ENCODE data around the gene SCGB3A2. TPM values are rescaled to one million over a fixed set of nuclear protein-coding genes. Genes with fewer than 3 reads are reported as not detected.

The SCGB3A2 gene
- total and polyA plus RNA-seq, 8 donors, result 0.24 to 0.76 TPM; not detected in 6

DNA sequence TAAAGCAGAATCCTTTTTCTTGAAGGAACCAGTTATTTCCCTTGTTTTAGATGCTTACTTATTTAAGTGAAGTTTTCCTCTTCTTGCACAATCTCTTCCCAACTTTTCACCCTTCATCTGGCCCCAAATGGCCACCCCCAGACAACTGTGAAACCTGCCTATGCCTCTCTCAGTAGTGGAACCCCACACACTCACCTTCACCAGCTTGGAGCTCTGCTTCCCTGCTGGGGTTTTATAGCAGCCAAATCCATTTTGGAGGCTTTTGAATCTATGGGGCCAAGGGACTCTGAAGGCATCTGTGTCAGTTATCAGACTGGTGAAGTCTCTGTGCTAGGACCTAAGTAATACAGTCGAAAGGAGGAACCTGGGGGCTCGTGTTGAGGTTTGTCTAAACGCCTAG lies 24.2 kb upstream of the SCGB3A2 start:
- ATAC-seq (no peak), FAIRE-seq (no peak), DNase-seq (no peak)
- Histone ChIP-seq H3K4me3 (no peak overlapping the region), H3K27me3 (no peaks in the 10 kb centered on the region), H3K4me1 (peaks cover 0 to 14% (median 8%) of the 10 kb centered on the region in 3 donors), H3K36me3 (no peaks in the 10 kb centered on the region), H3K27ac (no peak overlapping the region), H3K9me3 (no peaks in the 10 kb centered on the region)
- TF ChIP-seq, protein P1, sequence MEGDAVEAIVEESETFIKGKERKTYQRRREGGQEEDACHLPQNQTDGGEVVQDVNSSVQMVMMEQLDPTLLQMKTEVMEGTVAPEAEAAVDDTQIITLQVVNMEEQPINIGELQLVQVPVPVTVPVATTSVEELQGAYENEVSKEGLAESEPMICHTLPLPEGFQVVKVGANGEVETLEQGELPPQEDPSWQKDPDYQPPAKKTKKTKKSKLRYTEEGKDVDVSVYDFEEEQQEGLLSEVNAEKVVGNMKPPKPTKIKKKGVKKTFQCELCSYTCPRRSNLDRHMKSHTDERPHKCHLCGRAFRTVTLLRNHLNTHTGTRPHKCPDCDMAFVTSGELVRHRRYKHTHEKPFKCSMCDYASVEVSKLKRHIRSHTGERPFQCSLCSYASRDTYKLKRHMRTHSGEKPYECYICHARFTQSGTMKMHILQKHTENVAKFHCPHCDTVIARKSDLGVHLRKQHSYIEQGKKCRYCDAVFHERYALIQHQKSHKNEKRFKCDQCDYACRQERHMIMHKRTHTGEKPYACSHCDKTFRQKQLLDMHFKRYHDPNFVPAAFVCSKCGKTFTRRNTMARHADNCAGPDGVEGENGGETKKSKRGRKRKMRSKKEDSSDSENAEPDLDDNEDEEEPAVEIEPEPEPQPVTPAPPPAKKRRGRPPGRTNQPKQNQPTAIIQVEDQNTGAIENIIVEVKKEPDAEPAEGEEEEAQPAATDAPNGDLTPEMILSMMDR (IDR thresholded peaks at IDR 0.05), result no peak
- WGBS, 2 donors, result 86 to 87% methylated on average over 3 of the region's 3 CpGs
- intact Hi-C loops (cut with DNase I), result no loop called here

DNA sequence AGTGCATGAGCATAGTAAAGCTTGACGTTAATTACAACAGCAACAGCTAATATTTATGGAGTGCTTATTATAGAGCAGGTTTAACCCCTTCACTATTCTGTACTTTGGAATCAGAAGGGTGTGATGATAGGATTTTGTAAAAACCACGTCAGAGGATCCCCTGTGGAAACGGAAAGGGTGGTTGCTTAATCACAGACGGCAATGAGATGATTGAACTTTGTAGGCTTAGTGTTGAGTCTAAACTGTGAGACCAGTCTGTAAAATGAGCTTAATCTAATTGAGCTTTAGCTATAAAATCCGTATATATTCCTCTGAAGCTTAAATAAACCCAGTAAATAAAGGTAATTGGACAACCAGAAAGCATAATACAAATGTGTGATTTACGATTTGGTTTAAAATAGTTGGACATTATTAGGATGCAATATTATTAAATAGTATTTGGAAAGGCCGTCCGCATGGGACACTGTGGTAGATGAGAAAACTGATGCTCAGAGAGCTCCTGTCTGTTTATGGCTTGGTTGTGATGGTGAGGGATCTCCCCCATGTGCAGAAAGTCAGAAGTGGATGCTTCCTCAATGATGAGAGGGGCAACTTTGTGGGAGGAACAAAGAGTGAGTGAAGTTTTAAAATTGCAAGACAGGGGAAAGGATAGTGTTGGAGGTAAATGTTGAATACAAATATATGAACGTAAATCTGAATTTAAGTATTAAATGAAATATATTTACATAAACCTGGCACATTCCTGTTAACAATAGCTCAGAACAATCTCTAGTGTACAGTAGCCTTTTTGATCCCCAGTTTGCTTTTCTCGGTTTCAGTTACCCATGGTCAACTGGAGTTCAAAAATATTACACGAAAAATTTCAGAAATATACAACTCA lies 23.4 kb upstream of the SCGB3A2 start:
- 82 to 87% methylated on average over 11 of the region's 11 CpGs for WGBS, 2 donors
- intact Hi-C loops (cut with DNase I), result no loop called here
- FAIRE-seq, result no peak

DNA sequence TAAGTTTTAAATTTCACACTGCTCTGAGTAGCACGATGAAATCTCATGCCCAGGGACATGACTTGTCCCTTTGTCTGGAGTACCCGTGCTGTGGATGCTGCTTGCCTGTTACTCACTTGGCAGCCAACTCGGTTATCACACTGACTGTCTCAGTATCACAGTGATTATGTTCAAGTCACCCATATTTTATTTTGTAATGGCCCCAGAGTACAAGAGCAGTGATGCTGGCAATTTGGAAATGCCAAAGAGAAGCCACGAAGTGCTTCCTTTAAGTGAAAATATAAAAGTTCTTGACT lies 22.8 kb upstream of the SCGB3A2 start:
- ATAC-seq (no peak), DNase-seq (no peak), FAIRE-seq (no peak)
- H3K4me3 ChIP-seq, result no peak overlapping the region
- intact Hi-C loops (cut with DNase I), result no loop called here
- no peak overlapping the region for H3K27ac ChIP-seq
- TF ChIP-seq, protein P1 (IDR thresholded peaks at IDR 0.05), result no peak
- peaks cover 0 to 14% (median 8%) of the 10 kb centered on the region in 3 donors for H3K4me1 ChIP-seq
- no peaks in the 10 kb centered on the region for H3K9me3 ChIP-seq
- WGBS, 2 donors, result 55% methylated on average over 4 of the region's 4 CpGs
- H3K27me3 ChIP-seq, result no peaks in the 10 kb centered on the region
- no peaks in the 10 kb centered on the region for H3K36me3 ChIP-seq

More for the DNA sequence above, 23.4 kb upstream of the SCGB3A2 start:
- no peak overlapping the region for H3K27ac ChIP-seq
- ATAC-seq (no peak), DNase-seq (no peak)
- no peaks in the 10 kb centered on the region for H3K36me3 ChIP-seq
- no peak overlapping the region for H3K4me3 ChIP-seq
- no peaks in the 10 kb centered on the region for H3K27me3 ChIP-seq
- H3K9me3 ChIP-seq, result no peaks in the 10 kb centered on the region
- TF ChIP-seq, protein P1 (IDR thresholded peaks at IDR 0.05), result no peak
- peaks cover 0 to 14% (median 8%) of the 10 kb centered on the region in 3 donors for H3K4me1 ChIP-seq

GRCh38 chr5:147856801-147857200 lies 21.7 kb upstream of the SCGB3A2 start:
- Histone ChIP-seq H3K4me1 (peaks cover 0 to 14% (median 8%) of the 10 kb centered on the region in 3 donors), H3K9me3 (no peaks in the 10 kb centered on the region), H3K27me3 (no peaks in the 10 kb centered on the region), H3K4me3 (no peak overlapping the region), H3K36me3 (no peaks in the 10 kb centered on the region), H3K27ac (no peak overlapping the region)
- TF ChIP-seq, protein P1 (IDR thresholded peaks at IDR 0.05), result no peak
- FAIRE-seq (no peak), ATAC-seq (no peak), DNase-seq (no peak)
- intact Hi-C loops (cut with DNase I), result no loop called here
